H1 (cell line): ENCODE results near the gene C12orf75.

Source experiments
- CREB1 ChIP-seq: IDR thresholded peaks from 2 replicates; pipeline ENCODE4 v1.6.1; 2012; ENCODE audit warnings: inconsistent platforms
- NRF1 ChIP-seq: IDR thresholded peaks from 2 replicates; pipeline ENCODE4 v1.6.1; 2011; ENCODE audit warnings: mild to moderate bottlenecking, low read depth, low read length, improper control_type of control experiment
- POLR2A ChIP-seq, 2 experiments: IDR thresholded peaks; 1 replicate in 1 of 2; 2 replicates in 1 of 2; pipeline ENCODE4 v1.6.1; 2011; ENCODE audit warnings: low read depth in 2 of 2, low read length in 2 of 2, mild to moderate bottlenecking in 2 of 2; ENCODE audit errors: control extremely low read depth in 1 of 2
- POLR2AphosphoS5 ChIP-seq: IDR thresholded peaks from 2 replicates; pipeline ENCODE4 v1.6.1; 2011; ENCODE audit warnings: low read depth, low read length
- RFX5 ChIP-seq: IDR thresholded peaks from 2 replicates; pipeline ENCODE4 v1.6.1; 2011; ENCODE audit warnings: low read depth, low read length, improper control_type of control experiment, borderline replicate concordance
- SIX5 ChIP-seq: IDR thresholded peaks from 2 replicates; pipeline ENCODE4 v1.6.1; 2011; ENCODE audit warnings: mild to moderate bottlenecking, low read depth, low read length
- SP1 ChIP-seq: IDR thresholded peaks from 2 replicates; pipeline ENCODE4 v1.6.1; 2011; ENCODE audit warnings: low read depth, low read length
- TEAD4 ChIP-seq: IDR thresholded peaks from 2 replicates; pipeline ENCODE4 v1.6.1; 2012; ENCODE audit warnings: low read depth, low read length, inconsistent platforms, mixed read lengths
- YY1 ChIP-seq: IDR thresholded peaks from 2 replicates; pipeline ENCODE4 v1.6.1; 2011; ENCODE audit warnings: low read depth, mild to moderate bottlenecking, low read length
- ZNF274 ChIP-seq: IDR thresholded peaks from 2 replicates; pipeline ENCODE4 v1.7.0; 2012; ENCODE audit warnings: low read length, borderline replicate concordance; ENCODE audit errors: extremely low read depth
- TF ChIP-seq, protein P1 (sequence below): IDR thresholded peaks from 2 replicates; pipeline ENCODE4 v1.6.1; 2011; ENCODE audit warnings: low read depth, mild to moderate bottlenecking, low read length; ENCODE audit not compliant: insufficient read depth
- TF ChIP-seq, protein P2 (sequence below), 3 experiments: IDR thresholded peaks; 1 replicate in 2 of 3; 2 replicates in 1 of 3; pipeline versions ENCODE4 v1.5.1 to v1.6.1; 2011; ENCODE audit warnings: low read length in 3 of 3, mild to moderate bottlenecking in 3 of 3, inconsistent platforms in 2 of 3, low read depth in 1 of 3, moderate library complexity in 1 of 3; ENCODE audit not compliant: insufficient read depth in 1 of 3; ENCODE audit errors: control extremely low read depth in 1 of 3
- TF ChIP-seq, protein P3 (sequence below): IDR thresholded peaks from 2 replicates; pipeline ENCODE4 v1.6.1; 2012; ENCODE audit warnings: inconsistent platforms

DNA sequence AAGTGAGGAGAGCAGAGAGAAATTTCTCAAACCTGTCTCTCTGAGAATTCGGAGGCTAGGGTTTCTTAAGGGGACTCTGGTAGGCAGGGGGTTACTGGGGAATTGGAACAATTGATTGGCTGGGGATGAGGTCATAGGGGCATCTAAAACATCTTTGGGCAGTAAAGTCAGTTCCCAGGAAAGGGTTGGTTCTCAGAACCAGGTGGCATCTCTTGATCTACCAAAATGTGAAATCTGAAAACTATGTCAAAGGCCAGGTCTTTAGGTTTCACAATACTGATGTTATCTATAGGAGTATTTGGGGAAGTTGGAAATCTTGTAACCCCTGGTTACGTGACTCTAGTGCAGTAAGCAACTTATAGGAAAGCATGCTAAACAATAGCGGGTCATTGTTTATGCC is 6.9 kb downstream of the C12orf75 start:
- TF ChIP-seq POLR2AphosphoS5: no peak
- TF ChIP-seq RFX5: no peak
- no peak for TF ChIP-seq NRF1
- TF ChIP-seq TEAD4: no peak
- no peak for TF ChIP-seq POLR2A (IDR thresholded peaks at IDR 0.05; ENCODE audit: control extremely low read depth in 1 of 2, low read depth in 2 of 2, low read length in 2 of 2)
- TF ChIP-seq, protein P1, sequence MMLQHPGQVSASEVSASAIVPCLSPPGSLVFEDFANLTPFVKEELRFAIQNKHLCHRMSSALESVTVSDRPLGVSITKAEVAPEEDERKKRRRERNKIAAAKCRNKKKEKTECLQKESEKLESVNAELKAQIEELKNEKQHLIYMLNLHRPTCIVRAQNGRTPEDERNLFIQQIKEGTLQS: no peak
- TF ChIP-seq, protein P2, sequence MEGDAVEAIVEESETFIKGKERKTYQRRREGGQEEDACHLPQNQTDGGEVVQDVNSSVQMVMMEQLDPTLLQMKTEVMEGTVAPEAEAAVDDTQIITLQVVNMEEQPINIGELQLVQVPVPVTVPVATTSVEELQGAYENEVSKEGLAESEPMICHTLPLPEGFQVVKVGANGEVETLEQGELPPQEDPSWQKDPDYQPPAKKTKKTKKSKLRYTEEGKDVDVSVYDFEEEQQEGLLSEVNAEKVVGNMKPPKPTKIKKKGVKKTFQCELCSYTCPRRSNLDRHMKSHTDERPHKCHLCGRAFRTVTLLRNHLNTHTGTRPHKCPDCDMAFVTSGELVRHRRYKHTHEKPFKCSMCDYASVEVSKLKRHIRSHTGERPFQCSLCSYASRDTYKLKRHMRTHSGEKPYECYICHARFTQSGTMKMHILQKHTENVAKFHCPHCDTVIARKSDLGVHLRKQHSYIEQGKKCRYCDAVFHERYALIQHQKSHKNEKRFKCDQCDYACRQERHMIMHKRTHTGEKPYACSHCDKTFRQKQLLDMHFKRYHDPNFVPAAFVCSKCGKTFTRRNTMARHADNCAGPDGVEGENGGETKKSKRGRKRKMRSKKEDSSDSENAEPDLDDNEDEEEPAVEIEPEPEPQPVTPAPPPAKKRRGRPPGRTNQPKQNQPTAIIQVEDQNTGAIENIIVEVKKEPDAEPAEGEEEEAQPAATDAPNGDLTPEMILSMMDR (IDR thresholded peaks at IDR 0.05; ENCODE audit: control extremely low read depth in 1 of 3, insufficient read depth in 1 of 3, low read depth in 1 of 3, low read length in 3 of 3): no peak
- TF ChIP-seq, protein P3, sequence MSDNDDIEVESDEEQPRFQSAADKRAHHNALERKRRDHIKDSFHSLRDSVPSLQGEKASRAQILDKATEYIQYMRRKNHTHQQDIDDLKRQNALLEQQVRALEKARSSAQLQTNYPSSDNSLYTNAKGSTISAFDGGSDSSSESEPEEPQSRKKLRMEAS: no peak
- TF ChIP-seq ZNF274: no peak
- no peak for TF ChIP-seq SP1
- no peak for TF ChIP-seq YY1
- TF ChIP-seq CREB1: no peak
- no peak for TF ChIP-seq SIX5
